Lower leg skin (tissue), 3 donors: ENCODE measurements around the gene FN1.

Source experiments
- CTCF ChIP-seq, 3 donors: fragments of 450-650 bp; IDR thresholded peaks; one replicate each; pipeline ENCODE4 v1.5.1; 2016; ENCODE audit warnings: antibody characterized with exemption in 3 of 3, mild to moderate bottlenecking in 3 of 3, moderate library complexity in 2 of 3
- POLR2A ChIP-seq, 2 donors: fragments of 450-650 bp; IDR thresholded peaks; one replicate each; pipeline ENCODE4 v1.6.1; 2016 to 2017; ENCODE audit warnings: antibody characterized with exemption in 2 of 2, mild to moderate bottlenecking in 1 of 2, moderate library complexity in 1 of 2

GRCh38 chr2:215442401-215442787, 6.5 kb upstream of the FN1 start:
- TF ChIP-seq CTCF (IDR thresholded peaks at IDR 0.05): no peak
- no peak for TF ChIP-seq POLR2A (IDR thresholded peaks at IDR 0.05)
